PC-3 (cell line): Measurements from ENCODE around the gene TREML4.

Experiments used
- EZH2 ChIP-seq: fragments of 300-600 bp; sonication (generic); IDR thresholded peaks from one replicate; pipeline ENCODE4 v1.6.1; 2017; ENCODE audit warnings: antibody characterized with exemption, mild to moderate bottlenecking, low read length; ENCODE audit not compliant: unreplicated experiment
- EZH2phosphoT487 ChIP-seq: fragments of 300-600 bp; sonication (generic); IDR thresholded peaks from 2 replicates; pipeline ENCODE4 v1.6.1; 2018; ENCODE audit warnings: mild to moderate bottlenecking, antibody characterized with exemption, low read length, borderline replicate concordance
- TF ChIP-seq, protein P1 (sequence below): fragments of 300-600 bp; sonication (generic); conservative IDR thresholded peaks from 2 replicates; pipeline ENCODE4 v1.5.1; 2017; ENCODE audit warnings: antibody characterized with exemption, low read depth, mild to moderate bottlenecking, low read length

DNA sequence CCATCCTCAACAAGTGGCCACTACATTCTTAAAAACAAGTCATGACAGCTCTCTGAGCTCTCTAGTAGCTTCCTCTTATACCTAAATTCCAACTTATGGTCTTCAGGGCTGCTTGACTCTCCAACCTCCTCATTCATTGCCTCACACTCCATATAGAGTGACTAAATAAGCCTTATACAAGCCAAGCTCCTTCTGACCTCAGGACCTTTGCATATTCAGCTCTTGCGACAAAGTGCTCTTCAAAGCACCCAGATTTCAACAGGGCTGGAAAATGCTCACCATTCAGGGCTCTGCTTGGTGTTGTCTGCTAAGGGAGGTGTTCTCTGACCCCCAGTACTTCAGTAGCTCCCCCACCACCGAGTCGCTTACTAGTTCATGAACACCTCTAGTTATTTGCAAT, 30.9 kb upstream of the TREML4 start:
- TF ChIP-seq, protein P1, sequence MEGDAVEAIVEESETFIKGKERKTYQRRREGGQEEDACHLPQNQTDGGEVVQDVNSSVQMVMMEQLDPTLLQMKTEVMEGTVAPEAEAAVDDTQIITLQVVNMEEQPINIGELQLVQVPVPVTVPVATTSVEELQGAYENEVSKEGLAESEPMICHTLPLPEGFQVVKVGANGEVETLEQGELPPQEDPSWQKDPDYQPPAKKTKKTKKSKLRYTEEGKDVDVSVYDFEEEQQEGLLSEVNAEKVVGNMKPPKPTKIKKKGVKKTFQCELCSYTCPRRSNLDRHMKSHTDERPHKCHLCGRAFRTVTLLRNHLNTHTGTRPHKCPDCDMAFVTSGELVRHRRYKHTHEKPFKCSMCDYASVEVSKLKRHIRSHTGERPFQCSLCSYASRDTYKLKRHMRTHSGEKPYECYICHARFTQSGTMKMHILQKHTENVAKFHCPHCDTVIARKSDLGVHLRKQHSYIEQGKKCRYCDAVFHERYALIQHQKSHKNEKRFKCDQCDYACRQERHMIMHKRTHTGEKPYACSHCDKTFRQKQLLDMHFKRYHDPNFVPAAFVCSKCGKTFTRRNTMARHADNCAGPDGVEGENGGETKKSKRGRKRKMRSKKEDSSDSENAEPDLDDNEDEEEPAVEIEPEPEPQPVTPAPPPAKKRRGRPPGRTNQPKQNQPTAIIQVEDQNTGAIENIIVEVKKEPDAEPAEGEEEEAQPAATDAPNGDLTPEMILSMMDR, result no peak
- TF ChIP-seq EZH2phosphoT487 (no peak), EZH2 (no peak)
